Sigmoid colon (tissue), 7 donors: ENCODE data around the gene MAP2. TPM values are rescaled to one million over a fixed set of nuclear protein-coding genes. Genes with fewer than 3 reads are reported as not detected.

Experiments used
- DNase-seq: peaks from one replicate; pipeline ENCODE4 v3.0.0-alpha.2; 2019
- H3K27ac ChIP-seq, 4 donors: fragments of 200-600 bp; sonication (generic); one replicate each; pipeline ENCODE4 v1.5.1; 2016 to 2019; ENCODE audit warnings: mild to moderate bottlenecking in 1 of 4
- H3K27me3 ChIP-seq, 3 donors: fragments of 200-600 bp; sonication (generic); one replicate each; pipeline ENCODE4 v1.5.1; 2019; ENCODE audit warnings: mild to moderate bottlenecking in 1 of 3
- H3K36me3 ChIP-seq, 4 donors: fragments of 200-600 bp; sonication (generic); one replicate each; pipeline ENCODE4 v1.5.1; 2016 to 2019
- H3K4me1 ChIP-seq, 4 donors: fragments of 200-600 bp; sonication (generic); one replicate each; pipeline ENCODE4 v1.5.1; 2017 to 2019
- H3K4me3 ChIP-seq, 4 donors: fragments of 200-600 bp; sonication (generic); one replicate each; pipeline ENCODE4 v1.5.1; 2017 to 2019; ENCODE audit warnings: mild to moderate bottlenecking in 2 of 4, moderate library complexity in 1 of 4
- H3K9me3 ChIP-seq, 4 donors: fragments of 200-600 bp in 3 of 4; sonication (generic) in 3 of 4; one replicate each; pipeline versions ENCODE4 v1.5.1 to v1.6.1; 2013 to 2019
- CTCF ChIP-seq, 4 experiments: fragments of 450-650 bp in 3 of 4; fragments of 200-600 bp in 1 of 4; IDR thresholded peaks; one replicate each; pipeline ENCODE4 v1.5.1; 2016 to 2019; ENCODE audit warnings: antibody characterized with exemption in 4 of 4, mild to moderate bottlenecking in 3 of 4, moderate library complexity in 2 of 4
- EP300 ChIP-seq, 4 donors: sonication (generic); formaldehyde crosslinking; IDR thresholded peaks; one replicate each; pipeline ENCODE4 v1.6.1; 2017; ENCODE audit warnings: antibody characterized with exemption in 4 of 4
- POLR2A ChIP-seq, 2 donors: fragments of 450-650 bp; IDR thresholded peaks; one replicate each; pipeline ENCODE4 v1.6.1; 2016; ENCODE audit warnings: antibody characterized with exemption in 2 of 2, mild to moderate bottlenecking in 2 of 2, moderate library complexity in 2 of 2
- POLR2AphosphoS5 ChIP-seq, 4 donors: sonication (generic); formaldehyde crosslinking; IDR thresholded peaks; one replicate each; pipeline ENCODE4 v1.6.1; 2017; ENCODE audit warnings: antibody characterized with exemption in 4 of 4
- WGBS, 2 donors: extraction: QIAGEN DNeasy Blood & Tissue Kit; methylation state at CpG; one replicate each; pipeline ENCODE4 v1.1.7; 2013; 5-methylcytosine and 5-hydroxymethylcytosine counted together
- intact Hi-C: fragments of 100-400 bp; cut with DNase I; formaldehyde crosslinking; loops from one replicate; pipeline ENCODE4 v1.15.1; 2023
- polyA plus RNA-seq, 3 donors: library from polyadenylated mRNA; stranded (reverse); fragments of 200-250 nt; gene quantifications; one replicate each; pipeline ENCODE4 v1.2.3, GENCODE V29; 2013
- total RNA-seq, 4 donors: library from RNA; depleted of rRNA; stranded (reverse); fragments of >200 nt; gene quantifications; one replicate each; pipeline ENCODE4 v1.1.0, GENCODE V29; 2016
- donor health status: healthy with polysubstance abuse.
- donor health status: Bipolar disorder and iron deficiency.
- donor health status: healthy.

Gene MAP2
- total and polyA plus RNA-seq, 7 donors: 0.46 to 21.8 (median 8.4) TPM

GRCh38 chr2:209451209-209451834, 27.5 kb downstream of the MAP2 start:
- Histone ChIP-seq H3K4me1 (no peaks in the 10 kb centered on the region), H3K27me3 (no peaks in the 10 kb centered on the region), H3K9me3 (no peaks in the 10 kb centered on the region), H3K4me3 (no peak overlapping the region), H3K36me3 (no peaks in the 10 kb centered on the region), H3K27ac (no peak overlapping the region)
- TF ChIP-seq POLR2AphosphoS5 (IDR thresholded peaks at IDR 0.05): no peak
- no peak for TF ChIP-seq EP300 (IDR thresholded peaks at IDR 0.05)
- TF ChIP-seq CTCF (IDR thresholded peaks at IDR 0.05): no peak
- no peak for TF ChIP-seq POLR2A (IDR thresholded peaks at IDR 0.05)
- DNase-seq: no peak
- intact Hi-C loops: no loop called here
- WGBS, 2 donors: 73 to 83% methylated on average over 3 of the region's 3 CpGs

- no peak for DNase-seq
- intact Hi-C loops: no loop called here
- Histone ChIP-seq H3K4me3 (no peak overlapping the region), H3K9me3 (no peaks in the 10 kb centered on the region), H3K27ac (no peak overlapping the region), H3K27me3 (no peaks in the 10 kb centered on the region), H3K36me3 (no peaks in the 10 kb centered on the region), H3K4me1 (no peaks in the 10 kb centered on the region)
- TF ChIP-seq EP300 (IDR thresholded peaks at IDR 0.05) (no peak), CTCF (IDR thresholded peaks at IDR 0.05) (no peak), POLR2AphosphoS5 (IDR thresholded peaks at IDR 0.05) (no peak), POLR2A (IDR thresholded peaks at IDR 0.05) (no peak)
Measured at GRCh38 chr2:209456489-209456888, 32.6 kb downstream of the MAP2 start.

- no peak overlapping the region for H3K27ac ChIP-seq
- H3K4me3 ChIP-seq: no peak overlapping the region
- DNase-seq: no peak
- 76 to 84% methylated on average over 3 of the region's 3 CpGs for WGBS, 2 donors
- H3K9me3 ChIP-seq: no peaks in the 10 kb centered on the region
- H3K36me3 ChIP-seq: no peaks in the 10 kb centered on the region
- H3K4me1 ChIP-seq: no peaks in the 10 kb centered on the region
- H3K27me3 ChIP-seq: no peaks in the 10 kb centered on the region
- TF ChIP-seq CTCF (IDR thresholded peaks at IDR 0.05) (no peak), POLR2AphosphoS5 (IDR thresholded peaks at IDR 0.05) (no peak), POLR2A (IDR thresholded peaks at IDR 0.05) (no peak), EP300 (IDR thresholded peaks at IDR 0.05) (no peak)
- intact Hi-C loops: no loop called here
Measured at GRCh38 chr2:209458008-209458979, 34.4 kb downstream of the MAP2 start.

- TF ChIP-seq EP300 (IDR thresholded peaks at IDR 0.05) (no peak), CTCF (IDR thresholded peaks at IDR 0.05) (no peak), POLR2A (IDR thresholded peaks at IDR 0.05) (no peak), POLR2AphosphoS5 (IDR thresholded peaks at IDR 0.05) (no peak)
- 80 to 87% methylated on average over 2 of the region's 2 CpGs for WGBS, 2 donors
- intact Hi-C loops: no loop called here
- H3K4me3 ChIP-seq: no peak overlapping the region
- no peaks in the 10 kb centered on the region for H3K27me3 ChIP-seq
- H3K9me3 ChIP-seq: no peaks in the 10 kb centered on the region
- no peak overlapping the region for H3K27ac ChIP-seq
- H3K36me3 ChIP-seq: no peaks in the 10 kb centered on the region
- H3K4me1 ChIP-seq: no peaks in the 10 kb centered on the region
- DNase-seq: no peak
Measured at GRCh38 chr2:209459359-209459758, 35.5 kb downstream of the MAP2 start.
